ENCODE measurements around the gene KBTBD13.

DNA sequence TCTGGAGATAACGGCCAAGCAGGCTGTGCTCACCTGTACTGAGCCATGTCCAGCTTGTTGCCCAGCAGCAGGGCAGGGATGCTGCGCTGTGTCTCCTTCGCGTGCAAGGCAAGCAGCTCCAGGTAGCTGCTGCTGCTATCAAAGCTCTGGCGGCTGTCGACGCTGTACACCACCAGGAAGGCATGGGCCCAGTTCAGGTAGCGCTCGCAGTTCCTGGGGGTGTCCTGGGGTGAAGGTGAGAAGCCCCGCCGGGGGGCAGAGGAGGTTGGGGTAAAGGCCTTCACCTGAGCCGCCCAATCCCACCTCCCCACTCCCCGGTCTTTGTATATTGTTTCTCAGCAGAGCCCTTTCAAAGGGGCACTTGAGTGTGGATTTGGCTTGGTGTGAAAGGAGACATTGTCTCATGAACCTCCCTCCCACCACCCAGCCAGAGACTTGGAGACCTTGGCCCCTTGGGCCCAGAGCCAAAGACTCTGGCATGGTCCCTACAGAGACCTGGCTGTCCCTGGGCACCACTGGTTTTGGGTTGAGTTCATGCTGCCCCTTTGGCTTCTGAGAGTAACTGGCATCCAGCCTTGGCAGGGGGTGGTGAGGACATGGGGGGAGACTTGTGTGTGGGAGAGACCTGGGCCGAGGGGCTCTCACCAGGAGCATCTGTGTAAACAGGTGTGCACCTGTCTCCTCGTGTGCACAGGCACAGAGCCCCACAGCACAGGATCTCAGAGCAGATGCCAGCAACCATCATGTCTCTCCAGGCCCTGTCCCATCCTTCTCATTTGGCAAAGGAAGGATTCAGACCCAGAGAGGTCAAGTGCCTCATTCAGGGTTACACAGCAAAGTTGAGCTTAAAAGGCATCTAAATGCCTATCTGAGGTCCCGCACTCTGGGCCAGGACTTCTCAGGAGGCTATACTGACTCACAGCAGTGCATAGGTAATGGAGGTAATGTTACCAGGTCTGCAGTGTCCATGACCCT lies 17.9 kb upstream of the KBTBD13 start:
- TF ChIP-seq POLR2A (IDR thresholded peaks at IDR 0.05): no peak
- TF ChIP-seq, protein P1, sequence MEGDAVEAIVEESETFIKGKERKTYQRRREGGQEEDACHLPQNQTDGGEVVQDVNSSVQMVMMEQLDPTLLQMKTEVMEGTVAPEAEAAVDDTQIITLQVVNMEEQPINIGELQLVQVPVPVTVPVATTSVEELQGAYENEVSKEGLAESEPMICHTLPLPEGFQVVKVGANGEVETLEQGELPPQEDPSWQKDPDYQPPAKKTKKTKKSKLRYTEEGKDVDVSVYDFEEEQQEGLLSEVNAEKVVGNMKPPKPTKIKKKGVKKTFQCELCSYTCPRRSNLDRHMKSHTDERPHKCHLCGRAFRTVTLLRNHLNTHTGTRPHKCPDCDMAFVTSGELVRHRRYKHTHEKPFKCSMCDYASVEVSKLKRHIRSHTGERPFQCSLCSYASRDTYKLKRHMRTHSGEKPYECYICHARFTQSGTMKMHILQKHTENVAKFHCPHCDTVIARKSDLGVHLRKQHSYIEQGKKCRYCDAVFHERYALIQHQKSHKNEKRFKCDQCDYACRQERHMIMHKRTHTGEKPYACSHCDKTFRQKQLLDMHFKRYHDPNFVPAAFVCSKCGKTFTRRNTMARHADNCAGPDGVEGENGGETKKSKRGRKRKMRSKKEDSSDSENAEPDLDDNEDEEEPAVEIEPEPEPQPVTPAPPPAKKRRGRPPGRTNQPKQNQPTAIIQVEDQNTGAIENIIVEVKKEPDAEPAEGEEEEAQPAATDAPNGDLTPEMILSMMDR (IDR thresholded peaks at IDR 0.05): no peak
